HL-60 (cell line): Measurements from ENCODE around the gene NKD2.

Experiments
- GABPA ChIP-seq: IDR thresholded peaks from 2 replicates; pipeline ENCODE4 v1.6.1; 2012; ENCODE audit warnings: low read depth
- POLR2AphosphoS5 ChIP-seq: IDR thresholded peaks from 2 replicates; pipeline ENCODE4 v1.6.1; 2012; ENCODE audit warnings: low read depth
- SPI1 ChIP-seq: IDR thresholded peaks from 2 replicates; pipeline ENCODE4 v1.6.1; 2012; ENCODE audit warnings: low read depth, mild to moderate bottlenecking, borderline replicate concordance
- TF ChIP-seq, protein P1 (sequence below): IDR thresholded peaks from one replicate; pipeline ENCODE4 v1.5.1; 2011; ENCODE audit warnings: low read length, control low read depth, inconsistent platforms; ENCODE audit not compliant: insufficient read depth
- TF ChIP-seq, protein P2 (sequence below): IDR thresholded peaks from 2 replicates; pipeline ENCODE4 v1.6.1; 2012; ENCODE audit warnings: low read depth; ENCODE audit not compliant: insufficient replicate concordance

DNA sequence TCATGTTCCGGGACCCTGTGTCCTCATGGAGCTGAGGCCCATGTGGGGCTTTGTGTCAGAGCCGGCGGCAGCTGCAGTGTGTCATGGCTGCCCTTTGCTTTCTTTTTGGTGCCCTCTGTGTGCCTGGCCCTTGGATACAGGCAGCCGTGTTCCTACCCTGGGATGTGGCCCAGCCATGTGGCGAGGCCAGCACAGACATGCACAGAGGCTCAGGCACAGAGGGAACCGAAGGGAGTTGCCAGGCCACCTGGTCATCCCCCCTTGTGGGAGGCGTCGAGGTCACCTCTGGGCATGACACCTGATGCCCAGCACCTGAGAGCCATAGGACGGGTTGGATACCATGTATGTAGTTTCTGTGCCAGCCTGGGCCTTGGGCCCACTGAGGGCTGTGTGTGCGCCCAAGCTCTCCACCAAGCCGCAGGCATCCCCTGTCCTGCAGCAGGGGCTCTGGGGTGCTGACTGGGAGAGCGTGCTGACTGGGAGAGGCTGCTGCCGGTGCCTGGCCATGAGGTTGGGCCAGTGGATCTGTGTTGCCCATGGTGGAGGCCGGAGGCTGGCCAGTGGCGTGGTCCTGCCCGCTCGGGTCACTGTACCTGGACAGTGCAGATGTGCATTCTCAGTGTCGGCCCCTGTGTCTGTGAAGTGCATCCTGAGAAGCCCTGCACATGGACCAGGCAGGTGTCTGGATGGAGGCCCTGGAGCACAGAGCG is 4.8 kb downstream of the NKD2 start:
- TF ChIP-seq, protein P1, sequence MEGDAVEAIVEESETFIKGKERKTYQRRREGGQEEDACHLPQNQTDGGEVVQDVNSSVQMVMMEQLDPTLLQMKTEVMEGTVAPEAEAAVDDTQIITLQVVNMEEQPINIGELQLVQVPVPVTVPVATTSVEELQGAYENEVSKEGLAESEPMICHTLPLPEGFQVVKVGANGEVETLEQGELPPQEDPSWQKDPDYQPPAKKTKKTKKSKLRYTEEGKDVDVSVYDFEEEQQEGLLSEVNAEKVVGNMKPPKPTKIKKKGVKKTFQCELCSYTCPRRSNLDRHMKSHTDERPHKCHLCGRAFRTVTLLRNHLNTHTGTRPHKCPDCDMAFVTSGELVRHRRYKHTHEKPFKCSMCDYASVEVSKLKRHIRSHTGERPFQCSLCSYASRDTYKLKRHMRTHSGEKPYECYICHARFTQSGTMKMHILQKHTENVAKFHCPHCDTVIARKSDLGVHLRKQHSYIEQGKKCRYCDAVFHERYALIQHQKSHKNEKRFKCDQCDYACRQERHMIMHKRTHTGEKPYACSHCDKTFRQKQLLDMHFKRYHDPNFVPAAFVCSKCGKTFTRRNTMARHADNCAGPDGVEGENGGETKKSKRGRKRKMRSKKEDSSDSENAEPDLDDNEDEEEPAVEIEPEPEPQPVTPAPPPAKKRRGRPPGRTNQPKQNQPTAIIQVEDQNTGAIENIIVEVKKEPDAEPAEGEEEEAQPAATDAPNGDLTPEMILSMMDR, result no peak
- TF ChIP-seq, protein P2, sequence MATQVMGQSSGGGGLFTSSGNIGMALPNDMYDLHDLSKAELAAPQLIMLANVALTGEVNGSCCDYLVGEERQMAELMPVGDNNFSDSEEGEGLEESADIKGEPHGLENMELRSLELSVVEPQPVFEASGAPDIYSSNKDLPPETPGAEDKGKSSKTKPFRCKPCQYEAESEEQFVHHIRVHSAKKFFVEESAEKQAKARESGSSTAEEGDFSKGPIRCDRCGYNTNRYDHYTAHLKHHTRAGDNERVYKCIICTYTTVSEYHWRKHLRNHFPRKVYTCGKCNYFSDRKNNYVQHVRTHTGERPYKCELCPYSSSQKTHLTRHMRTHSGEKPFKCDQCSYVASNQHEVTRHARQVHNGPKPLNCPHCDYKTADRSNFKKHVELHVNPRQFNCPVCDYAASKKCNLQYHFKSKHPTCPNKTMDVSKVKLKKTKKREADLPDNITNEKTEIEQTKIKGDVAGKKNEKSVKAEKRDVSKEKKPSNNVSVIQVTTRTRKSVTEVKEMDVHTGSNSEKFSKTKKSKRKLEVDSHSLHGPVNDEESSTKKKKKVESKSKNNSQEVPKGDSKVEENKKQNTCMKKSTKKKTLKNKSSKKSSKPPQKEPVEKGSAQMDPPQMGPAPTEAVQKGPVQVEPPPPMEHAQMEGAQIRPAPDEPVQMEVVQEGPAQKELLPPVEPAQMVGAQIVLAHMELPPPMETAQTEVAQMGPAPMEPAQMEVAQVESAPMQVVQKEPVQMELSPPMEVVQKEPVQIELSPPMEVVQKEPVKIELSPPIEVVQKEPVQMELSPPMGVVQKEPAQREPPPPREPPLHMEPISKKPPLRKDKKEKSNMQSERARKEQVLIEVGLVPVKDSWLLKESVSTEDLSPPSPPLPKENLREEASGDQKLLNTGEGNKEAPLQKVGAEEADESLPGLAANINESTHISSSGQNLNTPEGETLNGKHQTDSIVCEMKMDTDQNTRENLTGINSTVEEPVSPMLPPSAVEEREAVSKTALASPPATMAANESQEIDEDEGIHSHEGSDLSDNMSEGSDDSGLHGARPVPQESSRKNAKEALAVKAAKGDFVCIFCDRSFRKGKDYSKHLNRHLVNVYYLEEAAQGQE, result no peak
- no peak for TF ChIP-seq POLR2AphosphoS5
- no peak for TF ChIP-seq GABPA
- TF ChIP-seq SPI1, result no peak
